ENCODE results near the gene PCED1B. TPM values are rescaled to one million over a fixed set of nuclear protein-coding genes. Genes with fewer than 3 reads are reported as not detected.

Gene PCED1B
- total RNA-seq, 1 experiment from 2014 or later, result 3.3 TPM

GRCh38 chr12:47087088-47087688 lies 7.8 kb downstream of the PCED1B start:
- Mint-ChIP-seq H3K27ac (no peak overlapping the region), H3K9me3 (no peaks in the 10 kb centered on the region), H3K4me3 (no peak overlapping the region), H3K4me1 (peaks cover 22 to 48% of the 10 kb centered on the region in 2 experiments), H3K27me3 (ENCODE audit: low read depth) (no peaks in the 10 kb centered on the region), H3K36me3 (ENCODE audit: insufficient read depth in 1 of 3, low read depth in 3 of 3) (no peaks in the 10 kb centered on the region; a peak in 1 of 7 replicates)
- no peak overlapping the region for H2AFZ ChIP-seq (ENCODE audit: low read length)
- no peak overlapping the region for H3K9ac ChIP-seq (ENCODE audit: extremely low read depth, insufficient read length, low read length)
- H3K4me2 ChIP-seq (ENCODE audit: insufficient read depth, insufficient read length, low read length), result no peak overlapping the region
- H2BK15ac ChIP-seq (ENCODE audit: low read depth, low read length), result no peak overlapping the region
- H2BK12ac ChIP-seq (ENCODE audit: insufficient read length, low read depth, low read length), result no peak overlapping the region
- TF ChIP-seq, protein P1, sequence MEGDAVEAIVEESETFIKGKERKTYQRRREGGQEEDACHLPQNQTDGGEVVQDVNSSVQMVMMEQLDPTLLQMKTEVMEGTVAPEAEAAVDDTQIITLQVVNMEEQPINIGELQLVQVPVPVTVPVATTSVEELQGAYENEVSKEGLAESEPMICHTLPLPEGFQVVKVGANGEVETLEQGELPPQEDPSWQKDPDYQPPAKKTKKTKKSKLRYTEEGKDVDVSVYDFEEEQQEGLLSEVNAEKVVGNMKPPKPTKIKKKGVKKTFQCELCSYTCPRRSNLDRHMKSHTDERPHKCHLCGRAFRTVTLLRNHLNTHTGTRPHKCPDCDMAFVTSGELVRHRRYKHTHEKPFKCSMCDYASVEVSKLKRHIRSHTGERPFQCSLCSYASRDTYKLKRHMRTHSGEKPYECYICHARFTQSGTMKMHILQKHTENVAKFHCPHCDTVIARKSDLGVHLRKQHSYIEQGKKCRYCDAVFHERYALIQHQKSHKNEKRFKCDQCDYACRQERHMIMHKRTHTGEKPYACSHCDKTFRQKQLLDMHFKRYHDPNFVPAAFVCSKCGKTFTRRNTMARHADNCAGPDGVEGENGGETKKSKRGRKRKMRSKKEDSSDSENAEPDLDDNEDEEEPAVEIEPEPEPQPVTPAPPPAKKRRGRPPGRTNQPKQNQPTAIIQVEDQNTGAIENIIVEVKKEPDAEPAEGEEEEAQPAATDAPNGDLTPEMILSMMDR (conservative IDR thresholded peaks at IDR 0.05), result no peak
- no peak overlapping the region for H3K27ac ChIP-seq (ENCODE audit: insufficient read length, low read depth, low read length)
- H3K4me1 ChIP-seq (ENCODE audit: insufficient read depth, low read length), result no peaks in the 10 kb centered on the region; the same call in 1 of the 2 replicates
- no peak overlapping the region for H4K91ac ChIP-seq (ENCODE audit: insufficient read length, low read depth, low read length)
- H3K4ac ChIP-seq (ENCODE audit: low read depth, low read length), result no peak overlapping the region
- H3K9me3 ChIP-seq (ENCODE audit: control insufficient read depth, low read depth, low read length), result no peaks in the 10 kb centered on the region
- no peaks in the 10 kb centered on the region for H3K79me1 ChIP-seq (ENCODE audit: insufficient read depth, low read depth, low read length, poor library complexity, severe bottlenecking)
- no peak overlapping the region for H2BK5ac ChIP-seq (ENCODE audit: insufficient read length, low read length)
- H2AK5ac ChIP-seq (ENCODE audit: insufficient read length, low read length), result no peak overlapping the region
- no peaks in the 10 kb centered on the region for H3K27me3 ChIP-seq (ENCODE audit: insufficient read depth, low read length)
- no peak overlapping the region for H3K56ac ChIP-seq (ENCODE audit: insufficient read length, low read depth, low read length)
- H3K18ac ChIP-seq (ENCODE audit: insufficient read length, low read depth, low read length), result no peak overlapping the region
- no peak for DNase-seq
- H3T11ph ChIP-seq (ENCODE audit: low read length), result no peak overlapping the region
- H2BK20ac ChIP-seq (ENCODE audit: low read depth, low read length, poor library complexity, severe bottlenecking), result no peak overlapping the region
- no peak overlapping the region for H4K5ac ChIP-seq (ENCODE audit: insufficient read length, low read depth, low read length)
- no peaks in the 10 kb centered on the region for H4K20me1 ChIP-seq (ENCODE audit: control insufficient read depth, insufficient read depth, insufficient read length)
- WGBS (ENCODE audit: extremely low coverage, insufficient read length, low lambda C conversion rate), result no CpG with 5 or more reads among the region's 2 CpGs
- no peak overlapping the region for H2BK120ac ChIP-seq (ENCODE audit: low read depth, low read length, poor library complexity, severe bottlenecking)
- H3K79me2 ChIP-seq (ENCODE audit: insufficient read depth, low read length), result no peaks in the 10 kb centered on the region
- no peak overlapping the region for H3K23ac ChIP-seq (ENCODE audit: insufficient read length, low read depth, low read length)
- no peaks in the 10 kb centered on the region for H3K23me2 ChIP-seq (ENCODE audit: insufficient read length, low read depth, low read length, poor library complexity, severe bottlenecking)
- H3K14ac ChIP-seq (ENCODE audit: insufficient read depth, low read length), result no peak overlapping the region
- H4K8ac ChIP-seq (replicated peaks; ENCODE audit: insufficient read length, low read depth, low read length), result no peak overlapping the region
